Tibial nerve (tissue), 4 donors: Measurements from ENCODE around the gene ITK. TPM values are rescaled to one million over a fixed set of nuclear protein-coding genes. Genes with fewer than 3 reads are reported as not detected.

ENCODE experiments used
- DNase-seq, 2 donors: peaks; one replicate each; pipeline ENCODE4 v3.0.0-alpha.2; 2019; ENCODE audit warnings: low spot score in 2 of 2
- H3K27ac ChIP-seq, 4 donors: fragments of 200-600 bp; sonication (generic) in 3 of 4; one replicate each; pipeline ENCODE4 v1.5.1; 2017 to 2019; ENCODE audit warnings: mild to moderate bottlenecking in 1 of 4
- H3K27me3 ChIP-seq, 2 donors: fragments of 200-600 bp; sonication (generic) in 1 of 2; one replicate each; pipeline versions ENCODE4 v1.5.1 to v1.6.0; 2017 to 2019
- H3K36me3 ChIP-seq, 3 donors: fragments of 200-600 bp; sonication (generic); one replicate each; pipeline ENCODE4 v1.5.1; 2018 to 2019
- H3K4me1 ChIP-seq, 4 donors: fragments of 200-600 bp; sonication (generic) in 3 of 4; one replicate each; pipeline ENCODE4 v1.5.1; 2017 to 2019
- H3K4me3 ChIP-seq, 4 donors: fragments of 200-600 bp; sonication (generic) in 3 of 4; one replicate each; pipeline ENCODE4 v1.5.1; 2017 to 2019; ENCODE audit warnings: mild to moderate bottlenecking in 1 of 4, moderate library complexity in 1 of 4
- H3K9me3 ChIP-seq, 4 donors: fragments of 200-600 bp; sonication (generic) in 3 of 4; one replicate each; pipeline ENCODE4 v1.5.1; 2017 to 2019
- CTCF ChIP-seq, 5 experiments: fragments of 200-600 bp in 3 of 5; fragments of 450-650 bp in 2 of 5; sonication (generic) in 3 of 5; IDR thresholded peaks; one replicate each; pipeline ENCODE4 v1.5.1; 2016 to 2019; ENCODE audit warnings: antibody characterized with exemption in 5 of 5, mild to moderate bottlenecking in 3 of 5, moderate library complexity in 2 of 5
- EP300 ChIP-seq, 2 donors: sonication (generic); formaldehyde crosslinking; IDR thresholded peaks; one replicate each; pipeline ENCODE4 v1.6.1; 2017; ENCODE audit warnings: antibody characterized with exemption in 2 of 2, mild to moderate bottlenecking in 1 of 2
- POLR2A ChIP-seq, 2 donors: fragments of 450-650 bp; IDR thresholded peaks; one replicate each; pipeline ENCODE4 v1.6.1; 2017; ENCODE audit warnings: antibody characterized with exemption in 2 of 2, mild to moderate bottlenecking in 2 of 2, moderate library complexity in 2 of 2
- WGBS, 2 donors: methylation state at CpG; one replicate each; pipeline ENCODE4 v1.1.5; 2018; 5-methylcytosine and 5-hydroxymethylcytosine counted together
- total RNA-seq, 4 donors: library from RNA; depleted of rRNA; stranded (reverse); fragments of >200 nt; gene quantifications; one replicate each; pipeline ENCODE4 v1.1.0, GENCODE V29; 2016

Gene ITK
- total RNA-seq, result 1 to 10 TPM in 3 of 4 donors, under 1 TPM in 1; 0.44 to 3.3 (median 1.2) TPM

DNA sequence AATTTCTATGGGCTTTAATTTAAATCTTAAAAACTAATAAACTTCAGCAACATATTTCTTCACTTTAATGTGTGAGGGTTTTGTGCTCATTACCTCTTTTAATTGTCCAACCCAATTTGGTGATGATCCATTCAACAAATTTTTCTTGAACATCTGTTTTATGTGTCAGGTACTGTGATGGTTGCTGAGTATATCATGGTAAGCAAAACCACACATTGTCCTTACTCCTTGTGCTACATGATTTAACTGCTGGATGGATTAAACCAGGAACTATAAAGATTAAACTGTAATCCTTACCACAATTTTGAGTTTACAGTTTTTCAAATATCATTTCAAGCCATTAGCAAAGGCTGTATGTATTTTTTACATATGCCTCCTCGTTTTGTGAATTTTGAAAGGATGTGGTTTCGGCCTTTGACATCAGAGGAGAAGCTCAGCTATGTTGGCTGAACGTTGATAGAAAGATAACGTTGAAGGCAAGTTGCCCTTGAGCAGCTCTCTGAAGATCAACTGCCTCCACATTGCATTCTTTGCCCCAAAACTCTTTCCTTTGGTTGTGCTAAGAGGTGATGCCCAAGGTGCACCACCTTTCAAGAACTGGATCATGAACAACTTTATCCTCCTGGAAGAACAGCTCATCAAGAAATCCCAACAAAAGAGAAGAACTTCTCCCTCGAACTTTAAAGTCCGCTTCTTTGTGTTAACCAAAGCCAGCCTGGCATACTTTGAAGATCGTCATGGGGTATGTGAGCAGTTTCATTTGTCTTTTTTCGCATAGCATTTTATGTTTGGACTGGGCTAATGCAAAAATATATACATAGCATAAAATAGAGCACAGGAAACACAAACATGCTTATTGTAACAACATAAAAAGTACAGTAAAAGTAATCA is at the start of gene ITK:
ITK (plus strand) TSS at position 467 of the 891 bp plus-strand sequence; CDS start at position 605, 138 bp downstream.
- 75 to 78% methylated on average over 8 of the region's 8 CpGs for WGBS, 2 donors

GRCh38 chr5:157130925-157131324 is 49.7 kb upstream of the ITK start:
- 79 to 81% methylated on average over 7 of the region's 7 CpGs for WGBS, 2 donors
- no peak for DNase-seq
- no peak overlapping the region for H3K4me3 ChIP-seq
- H3K4me1 ChIP-seq, result no peaks in the 10 kb centered on the region
- H3K9me3 ChIP-seq, result no peaks in the 10 kb centered on the region
- no peak for TF ChIP-seq CTCF (IDR thresholded peaks at IDR 0.05)
- no peak for TF ChIP-seq EP300 (IDR thresholded peaks at IDR 0.05)
- TF ChIP-seq POLR2A (IDR thresholded peaks at IDR 0.05), result no peak
- no peaks in the 10 kb centered on the region for H3K36me3 ChIP-seq
- H3K27me3 ChIP-seq, result no peaks in the 10 kb centered on the region
- no peak overlapping the region for H3K27ac ChIP-seq

More for the DNA sequence above, at the start of gene ITK:
- H3K9me3 ChIP-seq, result no peaks in the 10 kb centered on the region
- no peak for DNase-seq
- TF ChIP-seq EP300 (IDR thresholded peaks at IDR 0.05) (no peak), CTCF (IDR thresholded peaks at IDR 0.05) (no peak), POLR2A (IDR thresholded peaks at IDR 0.05) (no peak)
- no peaks in the 10 kb centered on the region for H3K4me1 ChIP-seq
- H3K27me3 ChIP-seq, result no peaks in the 10 kb centered on the region
- H3K27ac ChIP-seq, result peak within 1 kb of the TSS in 1 of 4 donors; percentile 51
- peak within 1 kb of the TSS in 1 of 4 donors; percentile 28 for H3K4me3 ChIP-seq
- no peaks in the 10 kb centered on the region for H3K36me3 ChIP-seq

DNA sequence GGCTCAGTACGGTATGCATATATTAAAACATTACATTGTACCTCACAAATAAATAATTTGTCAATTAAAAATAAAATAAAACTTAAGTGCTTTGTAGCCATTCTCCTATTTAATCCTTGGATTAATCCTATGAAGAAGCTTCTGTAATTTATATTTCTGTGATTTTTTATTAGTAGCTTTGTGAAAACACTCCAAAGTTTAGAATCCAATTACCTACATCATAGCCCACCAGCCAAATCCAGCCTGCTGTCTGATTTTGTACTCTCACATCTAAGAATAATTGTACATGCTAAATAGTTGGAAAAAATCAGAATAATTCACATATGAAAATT is 48.4 kb upstream of the ITK start:
- Histone ChIP-seq H3K27me3 (no peaks in the 10 kb centered on the region), H3K36me3 (peaks cover 0 to 12% (median 0%) of the 10 kb centered on the region in 3 donors), H3K4me1 (no peaks in the 10 kb centered on the region), H3K9me3 (peaks cover 0 to under 1% (median 0%) of the 10 kb centered on the region in 4 donors), H3K27ac (no peak overlapping the region), H3K4me3 (no peak overlapping the region)
- TF ChIP-seq POLR2A (IDR thresholded peaks at IDR 0.05), result no peak
- no peak for DNase-seq
- 38 to 39% methylated on average over 1 of the region's 1 CpG for WGBS, 2 donors

DNA sequence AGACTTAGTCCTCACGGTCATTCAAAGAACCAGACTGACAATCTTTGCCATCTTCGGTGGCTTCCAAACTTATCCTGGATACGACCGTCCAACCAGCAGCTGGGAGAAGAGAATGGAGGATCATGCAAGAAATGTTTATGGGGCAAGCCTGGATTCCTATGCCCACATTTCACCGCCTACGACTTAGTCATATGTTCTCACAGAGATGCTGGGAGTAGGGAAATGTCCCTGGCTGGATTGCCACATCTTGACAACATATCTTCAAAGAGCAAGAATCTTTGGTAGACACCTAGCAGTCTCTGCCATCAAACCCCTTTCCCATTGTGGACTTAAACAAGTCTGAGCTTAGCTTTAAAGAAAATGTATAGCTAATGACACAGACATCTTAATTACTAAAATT is 42.9 kb upstream of the ITK start:
- TF ChIP-seq POLR2A (IDR thresholded peaks at IDR 0.05), result no peak
- no peak for TF ChIP-seq EP300 (IDR thresholded peaks at IDR 0.05)
- no peak for TF ChIP-seq CTCF (IDR thresholded peaks at IDR 0.05)
- no peaks in the 10 kb centered on the region for H3K27me3 ChIP-seq
- H3K4me1 ChIP-seq, result peaks cover 0 to 13% (median 9%) of the 10 kb centered on the region in 4 donors
- no peak overlapping the region for H3K4me3 ChIP-seq
- H3K36me3 ChIP-seq, result peaks cover 0 to 42% (median 0%) of the 10 kb centered on the region in 3 donors
- WGBS, 2 donors, result 86 to 97% methylated on average over 6 of the region's 6 CpGs
- no peak for DNase-seq
- H3K27ac ChIP-seq, result no peak overlapping the region
- peaks cover 0 to 8% (median 0%) of the 10 kb centered on the region in 4 donors for H3K9me3 ChIP-seq

GRCh38 chr5:157142317-157143126 is 38.1 kb upstream of the ITK start, which contains the start of gene MED7:
MED7 (minus strand) TSS chr5:157142865; CDS start chr5:157139431, 3,434 bp downstream.
- TF ChIP-seq CTCF (IDR thresholded peaks at IDR 0.05) (no peak), POLR2A (IDR thresholded peaks at IDR 0.05) (peak; percentile 58 to 81), EP300 (IDR thresholded peaks at IDR 0.05) (peak in 1 of 2 donors; percentile 95)
- WGBS, 2 donors, result 1 to 2% methylated on average over 43 to 48 of the region's 48 CpGs

More at GRCh38 chr5:157142317-157143126, 38.1 kb upstream of the ITK start, which contains the start of gene MED7:
- Histone ChIP-seq H3K4me1 (peaks cover 0 to 20% (median 9%) of the 10 kb centered on the region in 4 donors), H3K4me3 (peak within 1 kb of the TSS; percentile 62 to 96 (median 73)), H3K27ac (peak within 1 kb of the TSS; percentile 84 to 95 (median 89)), H3K36me3 (peaks cover 0 to 28% (median 0%) of the 10 kb centered on the region in 3 donors), H3K9me3 (peaks cover 0 to 5% (median 0%) of the 10 kb centered on the region in 4 donors), H3K27me3 (no peaks in the 10 kb centered on the region)
- peak; percentile 77 to 93 for DNase-seq
